Endometrial microvascular endothelial cells (primary cell): Measurements from ENCODE around the gene ARGLU1. TPM values are rescaled to one million over a fixed set of nuclear protein-coding genes. Genes with fewer than 3 reads are reported as not detected.

Experiments
- in situ Hi-C: cut with HindIII; loops from 2 replicates; pipeline ENCODE4 v1.10.0; 2017; ENCODE audit warnings: low sequenced_read_pairs, low pct_unique_long_range_greater_than_20kb; ENCODE audit errors: inconsistent ontology term
- total RNA-seq: library from RNA; depleted of rRNA; stranded (reverse); fragments of >200 nt; gene quantifications from one replicate; pipeline ENCODE4 v1.2.3, GENCODE V29; 2015; ENCODE audit errors: inconsistent ontology term

Gene ARGLU1
- total RNA-seq, 1 donor from 2014 or later: 24.8 TPM

DNA sequence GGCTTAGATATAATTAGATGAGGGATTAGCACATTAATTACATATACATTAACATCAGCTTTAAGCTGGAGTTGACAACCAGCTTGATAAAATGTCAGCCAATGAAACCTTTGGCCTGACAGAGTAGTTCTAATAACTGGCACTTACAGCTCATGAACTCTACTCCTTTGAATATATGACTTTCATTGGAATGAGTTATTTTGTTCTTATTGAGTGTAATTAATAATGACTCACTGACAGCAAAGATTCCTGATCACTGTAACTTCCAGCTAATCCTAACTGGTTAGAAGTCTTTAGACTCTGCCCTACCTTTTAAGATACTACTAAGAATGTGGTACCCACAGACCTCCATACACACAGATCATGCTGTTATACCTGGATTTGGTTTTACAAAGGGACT is 73.4 kb downstream of the ARGLU1 start:
- in situ Hi-C loops: no loop called here

DNA sequence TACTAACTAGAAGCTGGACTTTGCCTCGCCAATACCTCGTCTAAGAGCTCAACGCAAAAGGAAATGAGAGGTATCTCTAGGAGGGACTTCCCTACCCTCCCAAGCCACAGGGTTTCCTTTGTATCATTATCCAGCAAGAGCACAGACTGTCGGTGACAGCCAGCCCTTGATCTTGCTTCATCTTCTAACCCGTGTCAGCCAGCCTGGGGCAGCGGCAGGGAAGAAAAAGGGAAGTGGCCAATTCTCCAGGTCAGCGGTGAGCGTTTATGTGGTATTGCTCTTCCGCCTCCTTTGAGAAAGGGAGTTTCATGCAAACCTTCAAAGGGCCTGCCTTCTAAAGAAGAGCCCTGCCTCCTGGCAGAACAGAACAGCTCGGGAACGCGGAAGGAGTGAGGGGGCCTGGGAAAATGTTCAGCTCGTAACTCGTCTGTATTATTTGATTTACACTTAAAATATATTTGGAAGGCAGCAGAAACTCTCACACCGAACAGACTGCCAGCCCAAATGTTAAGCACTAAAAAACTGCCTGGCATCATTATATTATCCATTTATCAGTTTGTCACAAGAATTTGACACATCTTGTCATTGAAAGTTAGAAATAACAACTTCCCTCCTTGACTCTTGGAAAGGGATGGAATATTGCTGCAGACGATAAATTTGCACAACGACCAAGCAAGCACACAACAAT is 74.3 kb downstream of the ARGLU1 start:
- in situ Hi-C loops: no loop called here

DNA sequence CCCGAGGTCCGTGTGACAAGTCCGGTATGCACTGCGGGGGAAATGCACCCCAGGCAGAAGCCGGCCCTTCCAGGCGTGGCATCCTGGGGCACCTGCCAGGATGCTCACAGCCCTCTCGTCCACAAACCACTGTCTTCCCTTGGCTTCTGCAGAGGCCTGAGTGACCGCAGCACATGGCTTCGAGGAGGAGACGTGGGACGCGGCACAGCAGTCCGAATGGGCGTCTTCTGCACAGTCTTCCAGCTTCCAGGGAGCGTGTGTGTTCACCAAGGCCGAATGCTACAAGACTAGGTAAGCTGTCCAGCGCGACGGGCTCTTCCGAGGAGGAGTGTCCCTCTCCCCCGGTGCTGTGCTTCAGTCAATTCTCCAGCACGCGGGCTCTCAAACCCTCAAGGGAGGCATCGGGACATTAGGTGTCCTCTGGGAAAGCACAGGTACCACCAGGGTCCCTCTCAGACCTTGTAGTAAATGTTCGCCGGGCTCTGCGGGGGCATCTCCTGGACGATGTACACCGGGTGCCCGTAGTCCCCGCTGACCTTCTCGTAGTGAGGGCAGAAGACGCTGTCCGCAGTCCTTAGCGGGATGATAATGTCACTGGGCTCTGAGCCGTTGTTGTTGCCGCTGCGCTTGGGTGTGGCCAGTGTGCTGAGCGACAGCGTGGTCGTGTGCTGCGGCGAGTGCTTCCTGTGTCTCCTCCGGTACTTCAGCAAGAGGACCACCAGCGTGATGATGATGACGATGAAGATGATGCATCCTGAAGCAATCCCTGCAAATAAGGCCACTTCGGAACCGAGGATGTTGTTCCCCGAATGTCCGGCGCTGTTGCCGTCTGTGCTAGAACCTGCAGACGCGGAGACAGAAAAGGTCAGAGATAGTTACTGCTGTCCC is 75.1 kb downstream of the ARGLU1 start:
- in situ Hi-C loops: no loop called here

DNA sequence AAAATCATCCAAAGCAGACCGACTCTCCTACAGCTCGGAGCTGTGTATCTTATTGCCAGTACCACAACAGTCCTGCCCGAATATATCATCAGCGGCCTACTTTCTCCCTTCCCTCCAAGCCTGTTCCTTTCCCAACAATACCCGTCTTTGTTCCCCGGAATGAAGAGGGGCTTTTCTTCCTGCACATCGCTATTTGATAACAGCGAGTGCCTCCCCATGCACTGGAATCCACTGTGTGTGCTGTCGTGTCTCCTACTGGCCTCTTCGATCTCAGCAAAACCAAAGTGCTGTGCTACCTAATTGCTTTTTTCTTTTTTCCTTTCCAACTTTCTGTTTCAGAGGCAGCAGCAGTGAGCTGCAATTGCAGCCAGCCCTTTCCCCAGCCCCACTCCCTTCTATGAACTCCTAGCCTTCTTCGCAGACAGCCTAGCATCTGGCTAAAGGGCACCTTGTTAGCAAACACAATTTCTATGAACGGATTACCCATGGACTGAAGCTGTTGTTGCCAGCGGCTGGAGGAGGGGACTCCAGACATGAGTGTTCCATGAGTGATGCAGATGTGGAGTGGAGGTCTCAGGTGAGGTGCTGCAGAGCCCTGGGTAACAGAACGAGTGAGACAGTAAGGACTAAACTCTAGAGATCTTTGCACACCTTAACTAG is 75.9 kb downstream of the ARGLU1 start:
- in situ Hi-C loops: no loop called here

Other genes with a start within 250 kb of the ARGLU1 start
- gene EFNB2, start 32.5 kb downstream of the ARGLU1 start, total RNA-seq: 29.5 TPM